HepG2 (cell line): Measurements from ENCODE around the gene INSR. TPM values are rescaled to one million over a fixed set of nuclear protein-coding genes. Genes with fewer than 3 reads are reported as not detected.

Experiments
- ATM ChIP-seq: fragments of 450-650 bp; IDR thresholded peaks from 2 replicates; pipeline ENCODE4 v1.7.1; 2017; ENCODE audit warnings: mild to moderate bottlenecking, borderline replicate concordance
- BCL6 ChIP-seq: IDR thresholded peaks from 2 replicates; pipeline ENCODE4 v1.6.1; 2016; ENCODE audit warnings: missing genetic modification reagents, missing compliant biosample characterization
- CHD4 ChIP-seq: fragments of 200-600 bp; sonication (generic); IDR thresholded peaks from 2 replicates; pipeline ENCODE4 v1.7.0; 2017; ENCODE audit warnings: mild to moderate bottlenecking, low read length, borderline replicate concordance
- DR1 ChIP-seq: sonication (generic); formaldehyde crosslinking; IDR thresholded peaks from 2 replicates; pipeline ENCODE4 v1.8.0; 2021; ENCODE audit warnings: mild to moderate bottlenecking, missing genetic modification reagents, inconsistent platforms
- FIP1L1 ChIP-seq: fragments of 200-400 bp; formaldehyde crosslinking; IDR thresholded peaks from 2 replicates; pipeline ENCODE4 v1.6.1; 2018; ENCODE audit warnings: low read depth, mild to moderate bottlenecking, low read length, moderate library complexity, borderline replicate concordance; ENCODE audit not compliant: insufficient read depth
- HOXA3 ChIP-seq: sonication (generic); formaldehyde crosslinking; IDR thresholded peaks from 2 replicates; pipeline ENCODE4 v1.5.0; 2020; ENCODE audit warnings: missing genetic modification reagents
- KDM3A ChIP-seq: IDR thresholded peaks from 2 replicates; pipeline ENCODE4 v1.6.1; 2018; ENCODE audit warnings: low read depth, missing compliant biosample characterization
- MTA1 ChIP-seq: sonication (generic); formaldehyde crosslinking; IDR thresholded peaks from 2 replicates; pipeline ENCODE4 v1.4.0; 2020; ENCODE audit warnings: missing genetic modification reagents, mild to moderate bottlenecking, borderline replicate concordance
- NCOA2 ChIP-seq: sonication (generic); formaldehyde crosslinking; IDR thresholded peaks from 2 replicates; pipeline ENCODE4 v1.8.0; 2022; ENCODE audit warnings: inconsistent platforms
- RBFOX2 ChIP-seq: fragments of 200-400 bp; formaldehyde crosslinking; IDR thresholded peaks from 2 replicates; pipeline ENCODE4 v1.6.1; 2017; ENCODE audit warnings: low read depth, mild to moderate bottlenecking, low read length
- SALL2 ChIP-seq: sonication (generic); formaldehyde crosslinking; IDR thresholded peaks from 2 replicates; pipeline ENCODE4 v1.8.1; 2023; ENCODE audit warnings: mild to moderate bottlenecking, missing genetic modification reagents, inconsistent platforms
- SMC3 ChIP-seq: IDR thresholded peaks from 2 replicates; pipeline ENCODE4 v1.6.1; 2011; ENCODE audit warnings: low read length, improper control_type of control experiment
- TP53 ChIP-seq: sonication (generic); formaldehyde crosslinking; conservative IDR thresholded peaks from 2 replicates; pipeline ENCODE4 v1.4.0; 2020; ENCODE audit warnings: missing genetic modification reagents
- TRIM24 ChIP-seq: sonication (generic); formaldehyde crosslinking; IDR thresholded peaks from 2 replicates; pipeline ENCODE4 v1.8.0; 2022; ENCODE audit warnings: mild to moderate bottlenecking, missing genetic modification reagents
- YEATS4 ChIP-seq: sonication (generic); formaldehyde crosslinking; IDR thresholded peaks from 2 replicates; pipeline ENCODE4 v1.4.0; 2020; ENCODE audit warnings: missing genetic modification reagents, borderline replicate concordance
- ZNF20 ChIP-seq: sonication (generic); formaldehyde crosslinking; IDR thresholded peaks from 2 replicates; pipeline ENCODE4 v1.4.0; 2020; ENCODE audit warnings: mild to moderate bottlenecking, moderate library complexity, missing genetic modification reagents
- ZNF234 ChIP-seq: sonication (generic); formaldehyde crosslinking; conservative IDR thresholded peaks from 2 replicates; pipeline ENCODE4 v1.5.1; 2020; ENCODE audit warnings: mild to moderate bottlenecking, missing genetic modification reagents
- ZNF34 ChIP-seq: sonication (generic); formaldehyde crosslinking; IDR thresholded peaks from 2 replicates; pipeline ENCODE4 v1.4.0; 2020; ENCODE audit warnings: mild to moderate bottlenecking, missing genetic modification reagents, borderline replicate concordance
- ZNF430 ChIP-seq: sonication (generic); formaldehyde crosslinking; IDR thresholded peaks from 2 replicates; pipeline ENCODE4 v1.9.0; 2021; ENCODE audit warnings: mild to moderate bottlenecking, missing genetic modification reagents
- ZNF556 ChIP-seq: sonication (generic); formaldehyde crosslinking; IDR thresholded peaks from 2 replicates; pipeline ENCODE4 v1.4.0; 2020; ENCODE audit warnings: mild to moderate bottlenecking, missing genetic modification reagents, borderline replicate concordance
- ZNF614 ChIP-seq: IDR thresholded peaks from 2 replicates; pipeline ENCODE4 v1.6.1; 2018; ENCODE audit warnings: missing biosample characterization, missing genetic modification reagents, inconsistent platforms, borderline replicate concordance
- ZNF652 ChIP-seq: IDR thresholded peaks from 2 replicates; pipeline ENCODE4 v1.6.1; 2016; ENCODE audit warnings: low read depth, borderline replicate concordance
- ZNF850 ChIP-seq: sonication (generic); formaldehyde crosslinking; conservative IDR thresholded peaks from 2 replicates; pipeline ENCODE4 v1.9.0; 2021; ENCODE audit warnings: mild to moderate bottlenecking, missing genetic modification reagents
- polyA plus RNA-seq, 8 experiments: library from polyadenylated mRNA; depleted of rRNA in 3 of 8; stranded (reverse) in 7 of 8; unstranded in 1 of 8; fragments of >200 nt; fragmentation: Illumina TruSeq in 4 of 8; extraction: Trizol in 4 of 8; gene quantifications; 2 replicates each; pipeline versions ENCODE4 v1.2.1 to v1.2.3, GENCODE V29; 2011 to 2016; ENCODE audit warnings: low read depth in 4 of 8, missing spikeins in 1 of 8, mixed read lengths in 1 of 8; ENCODE audit not compliant: insufficient read depth in 1 of 8
- total RNA-seq, 5 experiments: library from RNA; depleted of rRNA; stranded (reverse); fragments of >200 nt; fragmentation: Illumina TruSeq; extraction: Trizol; gene quantifications; 2 replicates each; pipeline ENCODE4 v1.2.3, GENCODE V29; 2016; ENCODE audit warnings: low read depth in 1 of 5
- TF ChIP-seq, protein P1 (sequence below): sonication (generic); formaldehyde crosslinking; IDR thresholded peaks from 2 replicates; pipeline ENCODE4 v1.4.0; 2020; ENCODE audit warnings: mild to moderate bottlenecking, missing genetic modification reagents
- TF ChIP-seq, protein P2 (sequence below): sonication (generic); formaldehyde crosslinking; IDR thresholded peaks from 2 replicates; pipeline ENCODE4 v1.8.0; 2022; ENCODE audit warnings: mild to moderate bottlenecking, missing genetic modification reagents, moderate library complexity
- TF ChIP-seq, protein P3 (sequence below): sonication (generic); formaldehyde crosslinking; IDR thresholded peaks from 2 replicates; pipeline ENCODE4 v1.4.0; 2020; ENCODE audit warnings: missing genetic modification reagents

Gene INSR
- total and polyA plus RNA-seq, 2 of the 13 experiments (the other 11 are each of a cell fraction or from before 2014, with no cell fraction given) = 24.2 to 29.8 TPM

DNA sequence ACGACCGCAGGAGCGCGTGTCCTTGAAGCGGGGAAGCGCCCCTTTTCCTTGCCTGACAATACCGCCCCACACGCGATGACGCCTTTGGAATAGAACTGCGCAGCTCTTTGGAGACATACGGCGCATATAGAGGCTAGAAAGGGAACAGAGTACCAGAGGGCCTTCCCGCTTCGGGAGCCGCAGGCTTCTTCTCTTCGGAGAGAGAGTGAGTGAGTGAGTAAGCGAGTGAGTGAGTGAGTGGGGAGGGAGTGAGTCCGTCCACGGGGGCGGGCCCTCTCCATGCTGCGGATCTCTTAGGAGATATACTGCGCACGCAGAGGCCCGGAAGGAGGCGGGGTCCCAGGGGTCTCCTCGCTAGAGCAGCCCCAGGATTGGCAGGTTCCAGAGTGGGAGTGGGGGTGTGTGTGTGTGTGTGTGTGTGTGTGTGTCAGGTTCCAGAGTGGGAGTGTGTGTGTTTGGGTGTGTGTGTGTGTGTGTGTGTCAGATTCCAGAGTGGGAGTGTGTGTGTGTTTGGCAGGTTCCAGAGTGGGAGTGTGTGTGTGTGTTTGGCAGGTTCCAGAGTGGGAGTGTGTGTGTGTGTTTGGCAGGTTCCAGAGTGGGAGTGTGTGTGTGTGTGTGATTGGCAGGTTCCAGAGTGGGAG is 97.0 kb downstream of the INSR start (continued):
- TF ChIP-seq ZNF234 (CRISPR knock-in tag) = no peak
- TF ChIP-seq, protein P1, sequence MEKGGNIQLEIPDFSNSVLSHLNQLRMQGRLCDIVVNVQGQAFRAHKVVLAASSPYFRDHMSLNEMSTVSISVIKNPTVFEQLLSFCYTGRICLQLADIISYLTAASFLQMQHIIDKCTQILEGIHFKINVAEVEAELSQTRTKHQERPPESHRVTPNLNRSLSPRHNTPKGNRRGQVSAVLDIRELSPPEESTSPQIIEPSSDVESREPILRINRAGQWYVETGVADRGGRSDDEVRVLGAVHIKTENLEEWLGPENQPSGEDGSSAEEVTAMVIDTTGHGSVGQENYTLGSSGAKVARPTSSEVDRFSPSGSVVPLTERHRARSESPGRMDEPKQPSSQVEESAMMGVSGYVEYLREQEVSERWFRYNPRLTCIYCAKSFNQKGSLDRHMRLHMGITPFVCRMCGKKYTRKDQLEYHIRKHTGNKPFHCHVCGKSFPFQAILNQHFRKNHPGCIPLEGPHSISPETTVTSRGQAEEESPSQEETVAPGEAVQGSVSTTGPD (CRISPR knock-in tag) = no peak
- no peak for TF ChIP-seq SMC3
- TF ChIP-seq, protein P2, sequence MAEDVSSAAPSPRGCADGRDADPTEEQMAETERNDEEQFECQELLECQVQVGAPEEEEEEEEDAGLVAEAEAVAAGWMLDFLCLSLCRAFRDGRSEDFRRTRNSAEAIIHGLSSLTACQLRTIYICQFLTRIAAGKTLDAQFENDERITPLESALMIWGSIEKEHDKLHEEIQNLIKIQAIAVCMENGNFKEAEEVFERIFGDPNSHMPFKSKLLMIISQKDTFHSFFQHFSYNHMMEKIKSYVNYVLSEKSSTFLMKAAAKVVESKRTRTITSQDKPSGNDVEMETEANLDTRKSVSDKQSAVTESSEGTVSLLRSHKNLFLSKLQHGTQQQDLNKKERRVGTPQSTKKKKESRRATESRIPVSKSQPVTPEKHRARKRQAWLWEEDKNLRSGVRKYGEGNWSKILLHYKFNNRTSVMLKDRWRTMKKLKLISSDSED (CRISPR knock-in tag) = no peak
- no peak for TF ChIP-seq ZNF652 (CRISPR knock-in tag)
- no peak for TF ChIP-seq KDM3A (CRISPR knock-in tag)
- TF ChIP-seq HOXA3 (CRISPR knock-in tag) = peak; percentile 61
- TF ChIP-seq DR1 (CRISPR knock-in tag) = 0 out of 2 replicates have a peak, but pooled peaks have one; percentile 22
- no peak; the same call in 1 of the 2 replicates for TF ChIP-seq NCOA2 (CRISPR knock-in tag)
- TF ChIP-seq RBFOX2 = no peak
- TF ChIP-seq BCL6 (CRISPR knock-in tag) = no peak
- TF ChIP-seq, protein P3, sequence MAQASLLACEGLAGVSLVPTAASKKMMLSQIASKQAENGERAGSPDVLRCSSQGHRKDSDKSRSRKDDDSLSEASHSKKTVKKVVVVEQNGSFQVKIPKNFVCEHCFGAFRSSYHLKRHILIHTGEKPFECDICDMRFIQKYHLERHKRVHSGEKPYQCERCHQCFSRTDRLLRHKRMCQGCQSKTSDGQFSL (CRISPR knock-in tag) = 0 out of 2 replicates have a peak, but pooled peaks have one; percentile 30
- TF ChIP-seq ATM = no peak
- peak; percentile 15 for TF ChIP-seq MTA1 (CRISPR knock-in tag)
- TF ChIP-seq ZNF20 (CRISPR knock-in tag) = no peak
- TF ChIP-seq CHD4 = peak; percentile 96
- TF ChIP-seq ZNF850 (CRISPR knock-in tag) = no peak
- TF ChIP-seq ZNF34 = no peak; the same call in 1 of the 2 replicates
- 0 out of 2 replicates have a peak, but pooled peaks have one; percentile 21 for TF ChIP-seq ZNF430 (CRISPR knock-in tag)
- no peak for TF ChIP-seq TRIM24 (CRISPR knock-in tag)
- TF ChIP-seq ZNF556 (CRISPR knock-in tag) = no peak
- TF ChIP-seq FIP1L1 = no peak
- no peak; the same call in 1 of the 2 replicates for TF ChIP-seq YEATS4 (CRISPR knock-in tag)
- peak; percentile 21; the same call in 1 of the 2 replicates for TF ChIP-seq SALL2
- no peak for TF ChIP-seq ZNF614 (CRISPR knock-in tag)
- TF ChIP-seq TP53 (CRISPR knock-in tag) = no peak
